Heart right ventricle (tissue), 16 donors: ENCODE results near the gene PSMA8. TPM values are rescaled to one million over a fixed set of nuclear protein-coding genes. Genes with fewer than 3 reads are reported as not detected.

ENCODE experiments used
- ATAC-seq, 8 donors: fragments of 200-7000 bp; cut with Tn5 transposase; one replicate each; pipeline ENCODE4 v1.9.1; 2020; ENCODE audit warnings: mild to moderate bottlenecking in 8 of 8, moderate library complexity in 8 of 8, moderate number of reproducible peaks in 1 of 8
- DNase-seq, 2 donors: peaks; one replicate each; pipeline ENCODE4 v3.0.0-alpha.2; 2020
- H3K27ac ChIP-seq, 10 donors: fragments of 200-600 bp; sonication (generic) in 2 of 10; one replicate each; pipeline versions ENCODE4 v1.5.0 to v1.8.0; 2020 to 2022; ENCODE audit warnings: mild to moderate bottlenecking in 3 of 10
- H3K27me3 ChIP-seq, 7 donors: fragments of 200-600 bp; one replicate each; pipeline ENCODE4 v1.8.0; 2021 to 2022; ENCODE audit warnings: mild to moderate bottlenecking in 2 of 7
- H3K36me3 ChIP-seq, 9 donors: fragments of 200-600 bp; sonication (generic) in 1 of 9; one replicate each; pipeline versions ENCODE4 v1.5.0 to v1.8.0; 2020 to 2022; ENCODE audit warnings: mild to moderate bottlenecking in 2 of 9
- H3K4me1 ChIP-seq, 9 donors: fragments of 200-600 bp; sonication (generic) in 1 of 9; one replicate each; pipeline versions ENCODE4 v1.5.0 to v1.8.0; 2020 to 2022; ENCODE audit warnings: mild to moderate bottlenecking in 4 of 9
- H3K4me3 ChIP-seq, 10 donors: fragments of 200-600 bp; sonication (generic) in 2 of 10; one replicate each; pipeline versions ENCODE4 v1.5.0 to v1.8.0; 2020 to 2022; ENCODE audit warnings: mild to moderate bottlenecking in 7 of 10, moderate library complexity in 2 of 10
- H3K9me3 ChIP-seq, 11 donors: fragments of 200-600 bp in 10 of 11; sonication (generic) in 2 of 11; one replicate each; pipeline versions ENCODE4 v1.5.0 to v1.8.0; 2013 to 2022; ENCODE audit warnings: mild to moderate bottlenecking in 2 of 11, control low read depth in 1 of 11, moderate library complexity in 1 of 11
- WGBS, 2 donors: extraction: QIAGEN DNeasy Blood & Tissue Kit; methylation state at CpG; one replicate each; pipeline ENCODE4 v1.1.7; 2013; ENCODE audit warnings: inconsistent platforms in 1 of 2; 5-methylcytosine and 5-hydroxymethylcytosine counted together
- intact Hi-C, 10 donors: fragments of 100-400 bp; cut with DNase I; formaldehyde crosslinking; loops; one replicate each; pipeline versions ENCODE4 v1.11.1 to v1.14.2; 2022
- polyA plus RNA-seq, 2 donors: library from polyadenylated mRNA; stranded (reverse); fragments of 200-250 nt; gene quantifications; one replicate each; pipeline ENCODE4 v1.2.3, GENCODE V29; 2013
- total RNA-seq, 10 donors: library from RNA; stranded (reverse); fragmentation: NEBNext Ultra II Directional in 3 of 10; extraction: Animal tissue kit (Norgen Biotek cat#: 25700) in 3 of 10; gene quantifications; one replicate each; pipeline versions ENCODE4 v1.2.1 to v1.2.4, GENCODE V29; 2021 to 2023
- TF ChIP-seq, protein P1 (sequence below), 9 donors: fragments of 200-600 bp; sonication (generic) in 2 of 9; IDR thresholded peaks; one replicate each; pipeline versions ENCODE4 v1.5.0 to v1.8.0; 2021 to 2022; ENCODE audit warnings: antibody characterized with exemption in 9 of 9, mild to moderate bottlenecking in 5 of 9, moderate library complexity in 1 of 9
- donor health status: Arrhythmogenic right ventricular cardiomyopathy.
- donor health status: ischemic (EF 13 %, LVEDD 7.1; RV severe dilation, severe dysfunction).
- donor health status: healthy with polysubstance abuse.
- donor health status: DM: no; HTN: yes; CAD: no.
- donor health status: DM: no; HTN: no; CAD: no.
- donor health status: ischemic (EF 25% LVEDD 6.9; RV normal size, moderate dysfunction).
- donor health status: ischemic (EF 25% LVEDD 5.7; RV mildly dilated, moderate dysfunction).
- donor health status: healthy.
- donor health status: DM: yes; HTN: yes; CAD: no.
- donor health status: Ischemic cardiomyopathy.
- donor health status: ischemic (EF 35%, LVEDD 5.7; RV mildly dilated, moderate dysfunction).
- donor health status: nonischemic (EF 11% LVEDD 7.7; RV severe dilation, severe dysfunction).
- donor health status: DM: yes; HTN: yes; CAD: no.
- donor health status: PGD.
- donor health status: ischemic (EF 29% LVEDD 5.4; RV normal size, mild dysfunction).
- donor health status: nonischemic (EF 23%, LVEDD 6.1; RV moderate dilation, normal function).

Gene PSMA8
- total and polyA plus RNA-seq, 12 donors, result 0.38 TPM; not detected in 11

- DNase-seq (no peak), ATAC-seq (no peak)
- Histone ChIP-seq H3K27me3 (peaks cover 0 to 6% (median 0%) of the 10 kb centered on the region in 7 donors), H3K9me3 (peaks cover 0 to 5% (median 0%) of the 10 kb centered on the region in 11 donors), H3K36me3 (no peaks in the 10 kb centered on the region), H3K4me3 (peak overlapping the region in 5 of 10 donors; percentile 16 to 32 (median 28)), H3K4me1 (no peaks in the 10 kb centered on the region), H3K27ac (no peak overlapping the region)
- TF ChIP-seq, protein P1, sequence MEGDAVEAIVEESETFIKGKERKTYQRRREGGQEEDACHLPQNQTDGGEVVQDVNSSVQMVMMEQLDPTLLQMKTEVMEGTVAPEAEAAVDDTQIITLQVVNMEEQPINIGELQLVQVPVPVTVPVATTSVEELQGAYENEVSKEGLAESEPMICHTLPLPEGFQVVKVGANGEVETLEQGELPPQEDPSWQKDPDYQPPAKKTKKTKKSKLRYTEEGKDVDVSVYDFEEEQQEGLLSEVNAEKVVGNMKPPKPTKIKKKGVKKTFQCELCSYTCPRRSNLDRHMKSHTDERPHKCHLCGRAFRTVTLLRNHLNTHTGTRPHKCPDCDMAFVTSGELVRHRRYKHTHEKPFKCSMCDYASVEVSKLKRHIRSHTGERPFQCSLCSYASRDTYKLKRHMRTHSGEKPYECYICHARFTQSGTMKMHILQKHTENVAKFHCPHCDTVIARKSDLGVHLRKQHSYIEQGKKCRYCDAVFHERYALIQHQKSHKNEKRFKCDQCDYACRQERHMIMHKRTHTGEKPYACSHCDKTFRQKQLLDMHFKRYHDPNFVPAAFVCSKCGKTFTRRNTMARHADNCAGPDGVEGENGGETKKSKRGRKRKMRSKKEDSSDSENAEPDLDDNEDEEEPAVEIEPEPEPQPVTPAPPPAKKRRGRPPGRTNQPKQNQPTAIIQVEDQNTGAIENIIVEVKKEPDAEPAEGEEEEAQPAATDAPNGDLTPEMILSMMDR (IDR thresholded peaks at IDR 0.05), result no peak
- intact Hi-C loops, result no loop called here
- 83 to 85% methylated on average over 6 of the region's 6 CpGs for WGBS, 2 donors
Measured at GRCh38 chr18:26134107-26134506, 438 bp downstream of the PSMA8 start.

GRCh38 chr18:26135548-26135947 lies 1.9 kb downstream of the PSMA8 start:
- 95 to 98% methylated on average over 1 of the region's 1 CpG for WGBS, 2 donors
- Histone ChIP-seq H3K36me3 (no peaks in the 10 kb centered on the region), H3K4me1 (no peaks in the 10 kb centered on the region), H3K9me3 (no peaks in the 10 kb centered on the region), H3K4me3 (no peak overlapping the region), H3K27me3 (peaks cover 0 to 6% (median 0%) of the 10 kb centered on the region in 7 donors), H3K27ac (no peak overlapping the region)
- DNase-seq (no peak), ATAC-seq (no peak)
- intact Hi-C loops, result no loop called here
- TF ChIP-seq, protein P1 (IDR thresholded peaks at IDR 0.05), result no peak

- Histone ChIP-seq H3K27ac (no peak overlapping the region), H3K36me3 (no peaks in the 10 kb centered on the region), H3K4me1 (no peaks in the 10 kb centered on the region), H3K4me3 (no peak overlapping the region), H3K27me3 (no peaks in the 10 kb centered on the region), H3K9me3 (no peaks in the 10 kb centered on the region)
- DNase-seq (no peak), ATAC-seq (no peak)
- TF ChIP-seq, protein P1 (IDR thresholded peaks at IDR 0.05), result no peak
- WGBS, 2 donors, result 61 to 74% methylated on average over 3 of the region's 3 CpGs
- intact Hi-C loops, result loop anchor here in 1 of 10 donors (10.0 kb wide), 1 partner anchor 53 kb away; no protein-coding TSS in a partner anchor
Measured at GRCh38 chr18:26157326-26157725, 23.7 kb downstream of the PSMA8 start.

DNA sequence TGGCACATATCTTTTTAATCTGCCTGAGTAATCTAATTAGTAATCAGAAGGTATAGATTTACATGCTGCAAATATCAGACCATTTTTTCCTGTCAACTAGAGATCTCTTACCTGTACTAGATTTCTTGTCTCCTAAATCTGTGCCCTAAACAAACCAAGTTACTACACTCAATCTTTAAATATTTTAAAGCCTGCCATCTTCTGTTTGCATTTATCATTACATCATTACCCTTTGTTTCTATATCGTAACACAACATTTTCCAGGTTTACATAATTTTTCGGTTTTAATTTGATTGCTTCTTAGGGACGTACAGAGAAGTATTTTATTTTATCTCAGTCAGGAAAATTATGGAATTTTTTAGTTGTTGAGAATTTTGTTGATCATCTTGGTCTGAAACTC lies 25.7 kb downstream of the PSMA8 start:
- WGBS, 2 donors, result 54 to 65% methylated on average over 3 of the region's 3 CpGs
- ATAC-seq, result no peak
- intact Hi-C loops, result loop anchor here in 1 of 10 donors (10.0 kb wide), 1 partner anchor 55 kb away; no protein-coding TSS in a partner anchor

More for the DNA sequence above, 25.7 kb downstream of the PSMA8 start:
- Histone ChIP-seq H3K9me3 (no peaks in the 10 kb centered on the region), H3K4me3 (no peak overlapping the region), H3K36me3 (no peaks in the 10 kb centered on the region), H3K27ac (no peak overlapping the region), H3K27me3 (no peaks in the 10 kb centered on the region), H3K4me1 (no peaks in the 10 kb centered on the region)
- no peak for DNase-seq
- TF ChIP-seq, protein P1 (IDR thresholded peaks at IDR 0.05), result peak in 3 of 9 donors; percentile 17 to 43 (median 25)
